NCI-H2171 treated with DMSO at 0.1 percent for 48 hours (cell line): ENCODE results near the gene ARFGAP1.
A peak's percentile ranks its signal among the peaks of the same experiment; 100 is the strongest.

Experiments
- DNase-seq: peaks from one replicate; lab custom pipeline; 2025; lab: John Stamatoyannopoulos, UW

The ARFGAP1 gene

DNA sequence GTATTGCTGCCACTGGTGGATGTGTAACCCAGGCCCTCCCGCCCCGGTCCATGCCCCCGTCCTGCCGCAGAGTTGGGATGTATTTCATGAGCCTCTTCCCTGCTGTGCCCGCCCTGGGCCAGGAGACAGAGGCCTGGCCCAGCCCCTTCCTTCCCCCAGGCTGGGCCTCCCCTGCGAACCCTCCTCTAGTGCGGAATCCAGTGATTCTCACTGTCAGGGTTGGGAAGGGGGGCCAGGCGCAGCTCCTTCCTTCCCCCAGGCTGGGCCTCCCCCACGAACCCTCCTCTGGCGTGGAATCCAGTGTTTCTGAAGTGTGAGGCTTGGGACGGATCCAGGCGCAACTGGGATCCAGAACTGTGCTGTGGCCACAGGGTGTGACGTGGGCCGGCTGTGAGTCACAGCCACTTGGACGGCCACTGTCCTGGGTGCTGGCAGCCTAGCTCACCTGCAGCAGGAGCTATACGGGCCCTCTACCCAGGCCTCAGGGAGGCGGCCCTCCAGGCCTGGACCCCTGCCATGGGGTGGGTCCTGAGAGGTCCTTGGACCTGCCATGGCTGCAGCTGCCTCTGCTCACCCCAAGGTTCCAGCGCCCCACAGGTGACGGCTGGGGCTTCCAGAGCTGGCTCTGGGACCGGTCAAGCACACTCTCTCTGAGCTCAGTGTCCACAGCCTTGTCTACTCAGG, 48.7 kb downstream of the ARFGAP1 start:
- no peak for DNase-seq

DNA sequence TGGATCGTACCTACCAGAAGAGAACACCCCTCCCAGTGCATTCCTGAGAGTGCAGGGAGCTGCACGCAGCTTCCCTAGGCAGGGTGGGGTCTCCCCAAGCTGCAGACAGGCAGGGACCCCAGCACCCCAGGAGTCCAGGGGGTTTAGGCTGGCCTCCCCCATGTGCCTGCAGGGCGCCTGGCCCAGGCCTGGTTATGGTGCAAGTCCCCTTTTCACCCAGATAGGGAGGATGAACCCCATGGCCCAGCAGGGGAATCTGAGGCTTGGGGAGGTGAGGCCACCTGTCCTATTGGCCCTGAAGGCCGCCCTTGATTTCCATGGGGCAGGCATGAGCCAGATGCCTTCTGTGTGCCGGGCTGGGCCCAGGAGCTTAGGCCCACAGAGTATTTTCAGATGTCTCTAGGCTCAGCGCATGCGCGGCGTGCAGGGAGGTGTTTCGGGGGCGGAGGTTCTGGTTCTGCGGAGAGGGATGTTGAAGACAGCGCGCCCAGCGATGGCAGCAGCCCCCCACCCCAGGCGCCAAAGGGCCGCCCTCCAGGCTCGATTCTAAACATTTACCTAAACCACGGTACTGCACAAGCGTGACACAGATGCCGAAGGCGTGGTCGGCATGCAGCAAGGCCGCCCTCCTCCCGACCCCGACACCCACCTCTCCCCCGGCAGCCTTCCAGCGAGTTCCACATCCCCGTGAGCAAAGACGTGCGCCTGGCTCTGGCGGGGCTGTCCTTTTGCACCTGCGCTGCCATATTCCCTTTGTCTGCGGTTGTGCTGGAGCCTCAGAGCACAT, 49.7 kb downstream of the ARFGAP1 start:
- DNase-seq = no peak

DNA sequence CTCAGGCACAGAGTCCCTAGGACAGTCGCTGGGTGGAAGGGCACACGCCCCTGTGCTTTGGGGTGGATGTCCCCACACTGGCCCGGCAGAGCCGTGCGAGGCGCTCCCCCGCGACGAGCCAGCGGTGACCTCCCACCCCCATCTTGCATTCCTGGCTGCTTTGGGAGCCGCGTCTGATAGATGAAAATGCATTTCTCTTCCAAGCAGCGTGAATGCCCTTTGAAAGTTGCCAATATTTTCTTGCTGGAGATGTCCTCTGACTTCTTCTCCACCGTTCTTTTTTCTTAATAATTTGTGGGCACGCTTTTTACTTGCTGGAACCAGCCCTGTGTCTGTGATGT, 50.3 kb downstream of the ARFGAP1 start:
- DNase-seq = no peak

DNA sequence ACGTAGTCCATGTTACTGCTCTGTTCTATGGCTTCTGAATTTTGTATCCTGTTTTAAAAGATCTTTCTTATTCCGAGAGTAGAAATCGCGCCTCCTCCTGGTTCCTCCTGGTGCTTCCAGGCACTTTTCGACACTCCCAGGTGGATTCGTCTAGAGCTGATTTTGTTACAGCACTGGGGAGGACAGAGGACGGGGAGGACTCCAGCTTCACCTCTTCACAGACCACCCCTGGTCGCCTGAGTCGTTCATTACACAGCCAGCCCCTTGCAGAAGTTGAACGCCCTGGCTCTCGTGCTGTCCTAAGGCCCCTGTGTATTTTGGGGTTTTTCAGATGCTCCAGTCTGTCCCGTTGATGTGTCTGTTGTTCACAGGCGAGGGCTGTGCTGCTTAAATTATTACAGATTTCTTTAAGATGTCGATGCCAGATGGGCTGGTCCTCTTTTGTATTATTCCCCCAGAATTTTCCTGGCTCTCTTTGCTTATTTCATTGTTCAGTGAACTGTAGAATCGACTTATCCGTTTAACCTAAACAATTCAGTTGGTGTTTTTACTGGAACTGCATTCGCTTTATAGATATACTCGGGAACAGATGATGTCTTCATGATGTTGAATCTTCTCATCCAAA, 50.9 kb downstream of the ARFGAP1 start:
- no peak for DNase-seq

DNA sequence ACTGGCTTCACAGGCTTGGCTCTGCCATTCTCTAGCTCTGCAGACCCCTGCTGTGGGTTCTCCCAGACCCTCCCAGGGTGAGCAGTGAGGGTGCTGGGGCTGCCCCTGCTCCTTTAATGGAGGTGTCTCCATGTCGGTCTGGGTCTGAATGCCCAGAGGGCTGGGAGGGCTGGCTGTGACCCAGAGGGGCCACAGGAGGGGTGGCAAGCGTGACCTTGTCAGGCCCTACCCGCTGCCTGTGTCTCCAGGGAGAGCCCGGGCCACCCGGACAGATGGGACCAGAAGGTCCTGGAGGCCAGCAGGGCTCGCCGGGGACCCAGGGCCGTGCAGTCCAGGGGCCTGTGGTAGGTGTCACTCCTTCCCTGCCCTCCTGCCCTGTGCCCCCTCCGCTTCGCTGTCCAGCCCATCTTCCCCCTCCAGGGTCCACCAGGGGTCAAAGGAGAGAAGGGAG, 52.4 kb downstream of the ARFGAP1 start:
- DNase-seq = no peak

DNA sequence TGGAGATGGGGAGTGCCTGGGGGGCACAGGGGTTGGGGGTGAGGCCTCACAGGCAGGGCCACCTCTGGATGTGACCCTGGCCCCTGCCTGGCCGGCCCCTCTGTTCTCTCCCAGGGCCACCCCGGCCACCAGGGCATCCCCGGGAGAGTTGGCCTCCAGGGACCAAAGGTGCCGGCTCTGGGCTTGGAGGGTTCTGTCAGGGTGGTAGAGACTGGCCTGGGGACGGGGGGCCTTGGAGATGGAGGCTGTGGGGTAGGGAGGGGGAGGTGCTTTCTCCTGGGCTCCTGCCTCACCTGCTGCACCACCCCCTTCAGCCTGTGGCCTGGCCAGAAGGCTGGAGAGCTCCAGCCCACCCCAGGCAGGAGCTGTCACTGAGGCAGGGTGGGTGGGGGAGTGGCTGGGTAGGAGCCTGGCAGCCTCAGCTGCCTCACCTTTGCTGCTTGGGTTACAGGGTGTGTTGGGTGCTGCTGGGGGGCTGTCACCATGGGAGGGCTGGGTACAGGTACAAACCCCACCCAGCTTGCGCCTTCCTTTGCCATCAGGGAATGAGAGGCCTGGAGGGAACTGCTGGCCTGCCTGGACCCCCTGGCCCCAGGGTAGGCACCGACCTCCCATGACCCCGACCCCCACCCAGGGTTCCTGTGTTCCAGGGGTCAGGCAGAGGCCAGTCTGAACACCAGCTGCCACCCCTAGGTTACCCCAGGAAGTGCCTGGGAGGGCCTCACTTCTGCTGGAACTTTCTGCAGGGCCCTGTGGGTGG, 53.1 kb downstream of the ARFGAP1 start:
- DNase-seq = no peak

DNA sequence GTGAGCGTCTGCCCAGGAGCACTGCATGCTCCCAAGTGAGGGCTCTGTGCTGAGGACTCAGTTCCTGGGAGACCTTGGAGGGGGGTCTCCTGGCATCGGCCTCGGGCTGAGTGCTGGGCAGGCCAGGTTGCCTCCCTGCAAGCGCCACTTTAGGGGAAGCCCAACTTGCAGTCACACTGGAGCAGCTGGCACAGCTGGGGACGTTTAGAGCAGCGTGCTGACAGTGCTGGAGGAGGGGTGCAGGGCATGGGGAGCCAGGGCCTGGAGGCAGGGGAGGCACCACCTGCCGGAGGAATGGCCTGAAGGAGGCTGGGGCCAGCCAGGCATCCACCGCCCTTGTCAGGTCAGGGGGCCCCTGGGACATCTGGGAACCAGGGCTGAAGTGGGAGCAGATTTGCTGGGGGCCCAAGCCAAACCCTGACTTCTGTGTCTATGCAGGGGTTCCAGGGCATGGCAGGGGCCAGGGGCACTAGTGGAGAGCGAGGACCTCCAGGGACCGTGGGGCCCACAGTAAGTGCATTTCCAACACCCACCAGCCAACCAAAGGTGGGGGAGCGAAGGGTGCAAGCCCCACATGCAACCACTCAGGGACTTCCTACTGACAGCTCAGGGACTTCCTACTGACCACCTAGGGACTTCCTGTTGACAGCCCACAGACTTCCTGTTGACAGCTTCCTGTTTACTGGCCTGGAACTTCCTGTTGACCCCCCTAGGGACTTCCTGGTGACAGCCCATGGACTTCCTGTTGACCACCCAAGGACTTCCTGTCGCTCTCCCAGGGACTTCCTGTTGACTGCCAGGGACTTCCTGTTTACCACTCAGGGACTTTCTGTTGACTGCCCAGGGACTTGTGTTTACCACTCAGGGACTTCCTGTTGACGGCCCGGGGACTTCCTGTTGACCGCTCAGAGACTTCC, 54.0 kb downstream of the ARFGAP1 start:
- DNase-seq = no peak

DNA sequence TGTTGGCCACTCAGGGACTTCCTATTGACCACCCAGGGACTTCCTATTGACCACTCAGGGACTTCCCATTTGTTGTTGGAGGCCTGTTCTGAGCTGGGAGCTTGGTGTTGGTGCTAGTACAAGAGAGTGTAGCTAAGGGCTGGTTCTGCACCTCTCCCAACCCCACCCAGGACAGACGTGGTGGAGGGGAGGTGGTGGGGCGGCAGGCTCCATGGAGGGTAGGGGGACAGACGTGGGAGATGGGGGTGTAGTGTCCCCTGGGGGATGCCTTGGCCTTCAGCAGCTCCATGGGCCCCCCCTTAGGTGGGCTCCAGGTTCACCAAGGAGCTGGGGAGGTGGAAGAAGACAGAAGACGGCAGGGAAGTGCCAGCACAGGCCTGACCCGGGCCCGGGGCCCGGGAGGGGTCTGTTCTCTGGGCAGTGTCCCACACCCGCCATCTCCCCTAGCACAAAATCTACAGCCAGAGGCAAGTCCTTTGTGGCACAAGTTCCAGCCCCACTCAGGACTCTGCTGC, 54.7 kb downstream of the ARFGAP1 start:
- DNase-seq = no peak

DNA sequence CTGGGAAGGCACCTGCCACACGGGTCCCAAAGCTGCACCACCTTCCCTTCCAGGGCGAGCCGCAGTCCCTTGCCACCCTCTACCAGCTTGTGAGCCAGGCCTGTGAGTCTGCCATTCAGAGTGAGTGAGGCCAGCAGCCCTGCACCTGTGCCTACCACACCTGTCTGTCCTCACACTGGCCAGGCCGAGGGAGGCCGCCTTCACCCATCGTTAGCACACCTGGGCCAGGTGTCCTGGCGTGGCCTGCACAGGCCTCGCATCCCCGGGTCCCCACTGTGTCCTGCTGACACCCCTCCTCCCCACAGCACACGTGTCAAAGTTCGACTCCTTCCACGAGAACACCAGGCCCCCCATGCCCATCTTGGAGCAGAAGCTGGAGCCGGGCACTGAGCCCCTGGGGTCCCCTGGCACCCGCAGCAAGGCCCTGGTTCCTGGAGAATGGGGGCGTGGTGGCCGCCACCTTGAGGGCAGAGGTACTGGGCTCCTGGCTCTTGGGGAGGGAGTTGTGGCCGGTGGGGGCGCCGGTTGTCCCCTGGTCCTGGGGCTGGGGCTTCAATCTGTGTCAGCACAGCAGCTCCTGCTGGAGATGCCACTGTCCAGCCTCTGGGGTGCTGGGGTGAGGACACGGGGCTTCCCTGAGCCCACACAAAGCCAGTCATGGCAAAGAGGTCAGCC, 55.5 kb downstream of the ARFGAP1 start:
- no peak for DNase-seq

DNA sequence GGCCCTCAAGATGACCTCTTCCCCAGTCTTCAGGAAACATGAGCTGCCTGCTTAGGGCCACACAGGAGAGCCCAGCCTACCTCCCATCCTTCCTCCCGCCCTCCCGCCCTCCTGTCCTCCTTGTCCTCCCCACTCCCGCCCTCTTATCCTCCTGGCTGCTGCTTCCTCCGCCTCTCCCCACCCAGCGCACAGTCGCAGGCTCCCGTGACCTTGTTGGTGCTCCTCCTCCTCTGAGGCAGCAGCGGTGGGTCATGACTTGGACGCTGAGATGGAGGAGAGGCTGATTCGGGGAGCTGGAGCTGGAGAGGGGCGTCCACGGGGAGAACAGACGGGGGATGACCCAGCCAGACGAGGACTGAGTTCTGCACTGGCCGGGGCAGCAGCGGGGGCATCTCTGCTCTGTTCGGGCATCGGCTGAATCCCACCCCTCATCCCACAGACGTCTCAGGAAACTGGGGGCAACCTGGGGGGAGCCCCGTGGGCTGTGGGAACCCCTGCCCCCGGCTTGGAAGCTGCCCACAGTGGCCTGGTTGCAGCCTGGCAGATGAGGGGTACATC, 56.2 kb downstream of the ARFGAP1 start:
- no peak for DNase-seq

DNA sequence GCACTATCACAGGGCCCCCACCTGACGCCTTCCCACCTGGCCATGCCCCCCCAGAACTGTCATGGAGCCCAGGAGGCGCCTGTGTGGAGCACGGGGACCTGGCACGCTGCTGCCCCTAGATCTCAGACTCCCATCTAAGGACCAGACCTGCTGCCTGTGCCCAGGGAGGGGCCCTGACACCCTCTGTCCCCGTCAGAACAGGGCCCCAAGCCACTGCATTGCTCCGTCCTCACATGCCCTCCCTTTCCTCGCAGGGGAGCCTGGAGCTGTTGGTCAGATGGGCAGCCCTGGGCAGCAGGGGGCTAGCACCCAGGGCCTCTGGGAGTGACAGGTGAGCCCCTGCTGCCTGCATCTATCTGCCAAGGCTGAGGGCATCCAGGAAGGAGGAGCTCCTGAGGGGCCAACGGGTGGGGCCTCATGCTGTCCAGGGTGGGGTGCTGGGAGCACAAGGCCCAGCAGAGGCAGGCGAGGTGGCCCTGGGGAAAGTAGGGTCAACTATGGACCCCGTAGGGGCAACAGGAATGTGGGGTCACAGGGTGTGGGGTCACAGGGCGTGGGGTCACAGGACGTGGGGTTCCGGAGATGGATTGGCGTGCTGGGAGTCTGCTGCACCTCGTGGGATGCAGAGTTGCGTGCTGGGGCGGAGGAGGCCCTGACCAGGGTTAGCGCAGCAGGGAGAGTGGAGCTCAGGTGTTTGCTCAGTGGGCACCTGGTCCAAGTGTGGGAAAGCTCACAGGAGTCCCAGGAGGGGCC, 56.9 kb downstream of the ARFGAP1 start:
- no peak for DNase-seq

DNA sequence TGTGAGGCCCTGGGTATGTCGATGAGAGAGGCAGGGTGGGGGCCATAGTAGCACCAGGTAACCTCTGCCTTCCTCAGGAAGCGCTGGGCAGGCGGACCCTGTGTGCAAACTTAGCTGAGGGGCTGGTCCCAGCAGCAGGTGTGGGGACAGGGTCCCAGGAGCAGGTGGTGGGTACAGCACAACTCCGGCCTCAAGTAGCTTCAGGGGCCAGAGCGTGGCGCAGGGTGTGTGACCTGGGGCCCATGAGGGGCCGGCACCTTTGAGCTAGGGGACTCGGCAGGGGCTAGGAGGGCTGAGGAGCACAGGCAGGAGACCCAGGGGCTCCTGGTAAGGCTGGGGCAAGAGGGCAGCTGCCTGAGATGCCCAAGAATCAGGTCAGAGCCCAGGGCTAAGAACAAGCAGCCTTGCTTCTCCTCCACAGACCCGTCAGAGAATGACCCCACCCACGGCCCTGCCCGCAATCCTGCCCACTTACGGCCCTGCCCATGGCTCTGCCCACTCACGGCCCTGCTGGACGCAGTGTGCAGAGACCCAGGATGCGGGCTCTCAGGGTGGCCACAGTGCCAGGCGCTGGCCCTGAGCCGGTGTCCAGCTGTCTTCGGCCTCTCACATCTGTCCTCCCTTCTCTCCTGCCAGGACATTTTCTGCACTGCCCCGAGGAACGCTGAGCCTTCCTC, 57.6 kb downstream of the ARFGAP1 start:
- no peak for DNase-seq

DNA sequence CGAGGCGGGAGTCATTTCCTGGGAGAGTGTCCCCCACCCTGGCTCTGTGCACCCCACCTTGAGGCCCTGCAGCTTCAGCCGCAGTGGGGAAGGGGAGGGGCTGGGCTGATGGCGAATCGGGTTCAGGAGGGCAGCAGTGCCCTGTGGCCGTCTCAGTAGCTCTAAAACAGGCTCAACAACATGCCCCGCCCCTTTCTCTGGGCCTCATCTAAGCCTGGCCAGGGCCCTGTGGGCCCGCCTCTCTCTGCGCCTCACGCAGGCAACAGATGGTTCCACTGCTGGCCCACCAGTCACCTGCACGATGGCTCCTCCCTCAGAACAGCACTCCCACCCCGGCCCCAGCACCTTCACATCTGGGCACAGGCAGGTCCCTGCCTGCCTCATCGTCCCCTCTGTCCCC, 58.3 kb downstream of the ARFGAP1 start:
- peak; percentile 91 for DNase-seq

DNA sequence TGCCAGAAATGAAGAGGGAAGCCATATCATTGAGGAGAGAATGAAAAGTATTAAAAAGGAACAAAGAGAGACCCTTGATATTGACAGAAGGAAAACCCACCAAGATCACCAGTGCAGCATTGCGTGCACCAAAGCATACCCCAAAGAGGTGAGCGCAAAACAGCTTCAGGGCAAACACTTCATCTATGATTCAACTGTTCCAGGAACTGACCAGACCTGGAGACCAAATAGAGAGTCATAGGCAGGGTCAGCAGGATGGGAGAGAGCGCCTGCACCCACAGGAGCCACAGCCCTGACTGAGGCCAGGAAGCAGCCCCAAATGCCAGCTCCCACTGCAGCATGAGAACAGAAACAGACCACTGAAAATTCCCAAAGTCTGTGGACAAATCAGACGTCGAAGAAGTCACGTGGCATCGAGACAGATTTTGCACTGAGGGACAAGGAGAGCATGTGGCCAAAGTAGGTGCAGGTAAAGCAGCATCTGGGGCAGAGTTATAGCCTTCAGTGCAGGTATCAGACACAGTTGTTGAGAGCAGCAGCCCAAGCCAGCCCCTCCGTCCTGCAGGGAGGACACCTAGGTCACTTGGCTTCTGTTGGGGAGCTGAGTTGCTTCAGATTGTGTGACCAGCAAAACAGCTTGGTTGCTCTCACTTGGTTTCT, 59.3 kb downstream of the ARFGAP1 start:
- no peak for DNase-seq

DNA sequence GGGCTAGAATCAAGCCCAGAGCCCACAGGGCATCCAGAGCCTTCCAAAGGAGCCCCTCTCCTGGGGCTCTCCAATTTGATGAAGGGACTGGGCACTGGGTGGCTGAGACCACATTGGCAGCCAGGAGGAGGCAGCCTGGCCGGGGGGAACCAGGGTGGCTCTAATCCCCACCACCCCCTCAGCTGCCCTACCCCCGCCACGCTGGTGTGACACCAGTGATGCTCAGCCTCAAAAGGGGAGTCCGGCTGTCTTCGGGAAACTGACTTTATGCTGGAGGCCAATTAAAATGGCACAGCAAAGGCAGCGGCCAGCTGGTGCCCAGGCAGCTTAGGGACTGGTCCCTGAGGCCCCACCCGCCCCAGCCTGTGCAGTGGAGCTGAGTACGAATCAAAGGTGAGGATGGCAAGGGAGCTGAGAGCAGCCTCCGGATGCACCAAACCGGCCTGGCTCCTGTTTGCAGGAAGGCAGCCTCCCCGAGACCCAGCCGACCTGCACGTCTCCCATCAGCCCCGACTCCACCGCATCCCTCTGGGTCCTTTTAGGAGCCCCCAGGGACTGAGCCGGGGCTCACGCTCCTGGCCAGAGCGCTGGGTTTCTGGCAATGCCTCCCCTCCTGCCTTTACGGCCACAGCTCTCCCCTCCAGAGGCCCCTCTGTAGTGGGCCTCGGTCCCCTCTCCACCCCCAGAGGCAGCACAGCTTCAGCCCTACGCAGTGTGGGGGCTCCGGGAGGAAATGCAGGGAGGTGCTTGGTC, 60.1 kb downstream of the ARFGAP1 start:
- DNase-seq = no peak

DNA sequence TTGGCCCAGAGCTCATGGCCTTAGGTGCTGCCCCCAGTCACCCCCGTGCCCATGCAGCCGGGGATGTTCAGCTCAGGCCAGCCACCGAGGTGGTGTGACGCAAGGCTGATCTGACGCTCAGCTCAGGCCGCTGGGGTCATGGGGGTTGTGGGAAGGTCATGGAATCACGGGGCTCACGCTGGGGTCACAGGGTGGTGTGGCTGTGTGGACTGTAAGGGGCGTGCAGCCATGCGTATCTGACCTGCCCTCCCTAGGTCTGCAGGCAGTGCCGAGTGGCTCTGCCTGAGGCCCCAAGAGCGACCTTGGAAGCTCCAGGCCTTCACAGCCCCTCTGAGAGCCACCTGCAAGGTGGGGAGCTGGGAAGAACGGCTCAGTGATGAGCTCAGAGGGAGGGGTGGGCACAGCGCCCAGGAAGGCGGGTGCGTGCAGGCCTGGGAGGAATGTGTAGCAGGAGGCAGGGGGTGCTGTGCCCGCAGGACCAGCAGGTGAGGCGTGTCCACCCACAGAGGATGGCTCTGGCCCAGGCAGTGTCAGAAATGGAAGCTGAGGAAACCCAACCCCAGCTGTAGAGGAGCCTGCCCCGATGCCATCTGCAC, 60.7 kb downstream of the ARFGAP1 start:
- DNase-seq = peak; percentile 72

DNA sequence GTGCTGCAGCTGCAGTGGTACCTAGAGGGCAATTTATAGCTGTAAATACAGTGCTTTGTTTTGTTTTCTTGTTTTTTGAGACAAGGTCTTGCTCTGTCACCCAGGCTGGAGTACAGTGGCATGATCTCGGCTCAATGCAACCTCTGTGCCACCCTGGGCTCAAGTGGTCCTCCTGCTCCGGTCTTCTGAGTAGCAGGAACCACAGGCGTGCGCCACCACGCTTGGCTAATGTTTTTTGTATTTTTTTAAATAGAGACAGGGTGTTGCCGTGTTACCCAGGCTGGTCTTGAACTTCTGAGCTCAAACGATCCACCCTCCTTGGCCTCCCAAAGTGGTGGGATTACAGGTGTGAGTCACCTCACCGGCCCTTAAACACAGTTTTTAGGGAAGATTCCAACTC, 61.7 kb downstream of the ARFGAP1 start:
- DNase-seq = no peak
